Ishikawa (cell line): ENCODE measurements around the gene PREX1.

Source experiments
- CEBPB ChIP-seq: IDR thresholded peaks from 2 replicates; pipeline ENCODE4 v1.6.1; 2012
- CREB1 ChIP-seq: IDR thresholded peaks from 2 replicates; pipeline ENCODE4 v1.6.1; 2012; ENCODE audit warnings: low read depth
- EGR1 ChIP-seq: IDR thresholded peaks from 2 replicates; pipeline ENCODE4 v1.6.1; 2012
- EP300 ChIP-seq: IDR thresholded peaks from 2 replicates; pipeline ENCODE4 v1.6.1; 2012; ENCODE audit warnings: borderline replicate concordance
- FOXM1 ChIP-seq: IDR thresholded peaks from 2 replicates; pipeline ENCODE4 v1.6.1; 2012; ENCODE audit warnings: low read depth, borderline replicate concordance
- MAX ChIP-seq: IDR thresholded peaks from 2 replicates; pipeline ENCODE4 v1.6.1; 2012
- NFIC ChIP-seq: IDR thresholded peaks from 2 replicates; pipeline ENCODE4 v1.6.1; 2012
- RAD21 ChIP-seq: IDR thresholded peaks from 2 replicates; pipeline ENCODE4 v1.6.1; 2012; ENCODE audit warnings: low read depth
- REST ChIP-seq: IDR thresholded peaks from 2 replicates; pipeline ENCODE4 v1.6.1; 2012; ENCODE audit warnings: low read depth, mild to moderate bottlenecking
- TAF1 ChIP-seq: IDR thresholded peaks from 2 replicates; pipeline ENCODE4 v1.6.1; 2012; ENCODE audit warnings: low read depth, mild to moderate bottlenecking
- TCF12 ChIP-seq: IDR thresholded peaks from 2 replicates; pipeline ENCODE4 v1.6.1; 2012; ENCODE audit warnings: low read depth
- TEAD4 ChIP-seq: IDR thresholded peaks from 2 replicates; pipeline ENCODE4 v1.6.1; 2012
- USF1 ChIP-seq: IDR thresholded peaks from 2 replicates; pipeline ENCODE4 v1.6.1; 2012
- YY1 ChIP-seq: IDR thresholded peaks from 2 replicates; pipeline ENCODE4 v1.6.1; 2012; ENCODE audit warnings: low read depth
- ZBTB7A ChIP-seq: IDR thresholded peaks from 2 replicates; pipeline ENCODE4 v1.6.1; 2012; ENCODE audit warnings: low read depth

The PREX1 gene

DNA sequence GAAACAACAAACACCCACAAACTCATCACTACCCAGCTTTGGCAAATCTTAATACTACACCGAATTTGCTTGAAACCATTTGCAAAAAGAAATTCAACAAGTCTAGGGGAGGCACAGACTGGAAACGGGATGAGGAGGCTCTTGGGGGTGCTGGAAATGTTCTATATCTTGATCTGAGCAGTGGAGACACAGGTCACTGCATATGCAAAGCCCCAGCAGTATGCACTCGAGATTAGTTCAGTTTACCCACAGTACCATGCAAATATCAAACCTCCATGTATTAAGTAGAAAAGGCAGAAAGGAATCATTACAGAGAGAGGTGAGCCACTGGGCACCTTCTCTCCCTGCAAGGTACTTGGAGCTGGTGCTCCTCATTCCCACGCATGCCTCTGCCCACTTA lies 75.9 kb downstream of the PREX1 start:
- no peak for TF ChIP-seq EGR1
- no peak for TF ChIP-seq CREB1
- no peak for TF ChIP-seq FOXM1
- no peak for TF ChIP-seq REST
- no peak for TF ChIP-seq NFIC
- no peak for TF ChIP-seq TEAD4

- TF ChIP-seq USF1, result peak; percentile 46; the same call in 1 of the 2 replicates
- TF ChIP-seq ZBTB7A, result no peak
- TF ChIP-seq REST, result no peak
- TF ChIP-seq MAX, result peak; percentile 63
- no peak for TF ChIP-seq NFIC
- no peak for TF ChIP-seq FOXM1
- TF ChIP-seq EP300, result peak; percentile 72; the same call in 1 of the 2 replicates
- peak; percentile 57; the same call in 1 of the 2 replicates for TF ChIP-seq YY1
- TF ChIP-seq TCF12, result peak; percentile 76
- peak; percentile 47; the same call in 1 of the 2 replicates for TF ChIP-seq CEBPB
- no peak for TF ChIP-seq CREB1
These were observed 76.7 kb downstream of the PREX1 start for GRCh38 chr20:48750941-48751635.

DNA sequence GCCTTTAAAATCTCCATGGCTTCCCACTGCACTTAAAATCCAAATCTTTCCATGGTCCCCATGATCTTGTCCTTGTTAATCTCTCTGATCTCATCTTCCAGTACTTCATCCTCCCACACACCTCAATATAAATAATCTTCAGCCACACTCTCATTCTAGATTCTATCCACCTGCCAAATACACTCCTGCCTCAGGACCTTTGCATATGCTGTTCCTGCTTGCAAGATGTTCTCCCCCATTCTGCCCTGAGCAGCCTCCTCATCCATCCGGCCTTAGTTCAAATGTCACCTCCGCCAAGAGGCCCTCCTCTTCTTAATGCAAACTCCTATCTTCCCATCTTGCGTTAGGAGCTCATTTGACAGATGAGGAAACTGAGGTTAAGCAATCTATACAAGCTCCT lies 77.4 kb downstream of the PREX1 start:
- TF ChIP-seq TAF1 (no peak), NFIC (no peak), TCF12 (no peak), CEBPB (no peak)

DNA sequence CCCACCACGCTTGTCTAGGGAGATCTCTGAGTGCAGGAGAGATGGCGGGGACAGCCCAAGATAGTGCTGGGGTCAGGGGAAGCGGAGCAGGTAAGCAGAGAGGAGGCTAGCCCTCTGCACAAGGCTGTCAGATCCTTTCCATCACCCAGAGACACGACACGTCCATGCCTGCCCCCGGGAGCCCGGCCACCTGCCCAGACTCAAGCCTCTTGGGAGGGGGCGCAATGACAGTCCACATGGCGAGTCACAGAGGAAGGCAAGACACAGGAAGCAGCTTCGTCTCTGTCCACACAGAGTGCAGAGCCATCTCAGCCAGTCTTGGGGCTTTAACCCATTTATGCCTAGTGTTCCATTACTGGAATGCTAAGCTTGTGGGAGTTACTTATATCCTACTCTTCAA lies 78.4 kb downstream of the PREX1 start:
- TF ChIP-seq TAF1 (no peak), MAX (no peak), RAD21 (no peak), CEBPB (no peak), TEAD4 (no peak), NFIC (no peak), USF1 (no peak), EGR1 (no peak), CREB1 (no peak), TCF12 (no peak), YY1 (no peak), EP300 (no peak), ZBTB7A (no peak), REST (no peak), FOXM1 (no peak)

DNA sequence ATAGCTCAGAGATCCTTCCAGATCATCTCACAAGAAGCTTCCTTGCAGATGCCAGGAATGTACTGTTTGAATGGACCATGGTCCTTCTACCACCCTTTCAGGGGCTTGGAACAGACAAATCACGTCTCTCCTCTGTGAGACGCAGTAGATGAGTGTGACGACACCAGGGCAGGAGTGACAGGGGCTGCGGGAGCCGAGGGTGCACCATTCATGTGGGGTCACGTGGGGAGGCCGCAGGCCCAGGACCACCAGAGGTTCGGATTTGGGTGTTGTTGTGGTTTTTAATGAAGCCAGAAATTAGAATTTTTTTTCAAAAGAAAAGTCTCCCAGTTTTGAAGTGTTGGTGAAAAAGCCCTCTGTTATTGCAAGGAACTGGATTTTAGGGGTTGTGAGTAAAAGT lies 79.2 kb downstream of the PREX1 start:
- TF ChIP-seq REST (no peak), ZBTB7A (no peak), FOXM1 (no peak), TAF1 (no peak), EGR1 (no peak), CREB1 (no peak), EP300 (no peak), MAX (no peak), USF1 (no peak), NFIC (no peak)
